Lung (tissue), 12 donors: ENCODE results near the gene GRM6. TPM values are rescaled to one million over a fixed set of nuclear protein-coding genes. Genes with fewer than 3 reads are reported as not detected.

Source experiments
- ATAC-seq: fragments of 200-7000 bp; cut with Tn5 transposase; one replicate; pipeline ENCODE4 v1.9.1; 2020; ENCODE audit warnings: moderate number of reproducible peaks; ENCODE audit not compliant: insufficient read depth, low FRiP score
- DNase-seq, 3 donors: peaks; one replicate each; pipeline ENCODE4 v3.0.0-alpha.2; 2013 to 2017
- H3K27ac ChIP-seq, 2 donors: one replicate each; pipeline ENCODE4 v1.5.1; 2013; ENCODE audit warnings: mild to moderate bottlenecking in 2 of 2, moderate library complexity in 2 of 2, control low read depth in 1 of 2, inconsistent platforms in 1 of 2, low read depth in 1 of 2, low read length in 1 of 2
- H3K27me3 ChIP-seq, 3 donors: one replicate each; pipeline ENCODE4 v1.5.1; 2013; ENCODE audit warnings: low read length in 2 of 3; ENCODE audit not compliant: control insufficient read depth in 3 of 3, insufficient read depth in 3 of 3
- H3K36me3 ChIP-seq, 4 donors: one replicate each; pipeline ENCODE4 v1.5.1; 2013; ENCODE audit warnings: low read length in 4 of 4, mild to moderate bottlenecking in 1 of 4, moderate library complexity in 1 of 4; ENCODE audit not compliant: control insufficient read depth in 4 of 4, insufficient read depth in 4 of 4
- H3K4me1 ChIP-seq, 5 donors: one replicate each; pipeline ENCODE4 v1.5.1; 2013; ENCODE audit warnings: low read length in 5 of 5, mild to moderate bottlenecking in 2 of 5, moderate library complexity in 1 of 5; ENCODE audit not compliant: control insufficient read depth in 5 of 5, insufficient read depth in 5 of 5
- H3K4me3 ChIP-seq: one replicate; pipeline ENCODE4 v1.5.1; 2013; ENCODE audit warnings: mild to moderate bottlenecking, control low read depth, moderate library complexity
- H3K9ac ChIP-seq, 2 donors: one replicate each; pipeline ENCODE4 v1.5.1; 2013; ENCODE audit warnings: low read length in 2 of 2, control low read depth in 1 of 2; ENCODE audit not compliant: insufficient read depth in 1 of 2
- H3K9me3 ChIP-seq, 4 donors: one replicate each; pipeline ENCODE4 v1.5.1; 2013; ENCODE audit warnings: low read length in 3 of 4, mild to moderate bottlenecking in 1 of 4, moderate library complexity in 1 of 4; ENCODE audit not compliant: control insufficient read depth in 4 of 4, insufficient read depth in 3 of 4
- WGBS, 2 donors: extraction: QIAGEN DNeasy Blood & Tissue Kit; methylation state at CpG; one replicate each; pipeline ENCODE4 v1.1.7; 2013; 5-methylcytosine and 5-hydroxymethylcytosine counted together
- polyA plus RNA-seq, 2 donors: library from polyadenylated mRNA; stranded (reverse); fragments of 200-250 nt; gene quantifications; one replicate each; pipeline ENCODE4 v1.2.1, GENCODE V29; 2013
- total RNA-seq, 2 donors: library from RNA; depleted of rRNA in 1 of 2; stranded (reverse); fragments of >200 nt in 1 of 2; gene quantifications; one replicate each; pipeline ENCODE4 v1.2.1, GENCODE V29; 2014 to 2021
- TF ChIP-seq, protein P1 (sequence below): IDR thresholded peaks from 2 replicates; pipeline ENCODE4 v1.5.1; 2012; ENCODE audit warnings: mild to moderate bottlenecking; ENCODE audit errors: control extremely low read depth, extremely low read depth
- donor health status: control.
- donor health status: control.
- donor health status: Bipolar disorder and iron deficiency.
- donor health status: healthy.
- donor health status: DM: yes; HTN: yes; CAD: no.

The GRM6 gene
- total and polyA plus RNA-seq, 4 donors = not detected

DNA sequence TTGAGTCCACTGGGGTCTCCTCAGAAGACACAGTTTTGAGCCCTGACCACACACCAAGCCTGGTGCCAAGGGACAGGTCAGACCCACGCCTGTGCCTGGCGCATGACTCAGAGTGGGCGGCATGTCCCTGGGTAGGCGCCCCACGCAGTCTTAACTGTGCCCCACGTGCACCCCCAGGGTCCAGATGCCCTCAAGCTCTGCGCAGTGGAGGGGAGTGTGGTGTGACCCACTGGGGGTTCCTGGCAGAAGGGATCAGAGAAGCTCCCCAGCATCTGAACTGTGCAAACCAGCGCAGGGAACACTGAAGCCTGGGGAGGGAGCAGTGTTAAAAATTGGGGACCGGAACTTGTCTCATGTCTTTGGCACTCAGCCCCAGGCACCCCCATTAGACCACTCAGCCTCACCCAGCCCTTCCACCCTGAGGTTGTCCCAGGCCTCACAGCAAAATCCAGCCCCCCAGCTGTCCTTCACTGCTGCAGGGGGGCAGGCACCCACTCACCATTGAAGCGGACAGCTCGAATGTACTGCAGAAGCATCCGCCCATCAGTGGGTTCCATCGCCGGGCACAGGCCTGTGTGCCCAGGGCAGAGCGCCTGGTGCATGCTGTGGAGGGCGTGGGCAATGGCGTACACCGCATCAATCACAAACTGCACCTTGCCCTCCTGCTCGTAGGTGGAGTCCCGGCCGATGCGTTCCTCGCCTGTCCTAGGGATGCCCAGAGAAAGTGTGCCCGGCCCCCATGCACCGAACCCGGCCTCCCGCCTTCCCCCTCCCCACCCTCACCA lies 6.5 kb downstream of the GRM6 start:
- 93 to 96% methylated on average over 27 of the region's 27 CpGs for WGBS, 2 donors
- Histone ChIP-seq H3K9ac (no peak overlapping the region), H3K27me3 (peaks cover 1 to 10% (median 7%) of the 10 kb centered on the region in 3 donors), H3K4me3 (no peak overlapping the region), H3K9me3 (peaks cover 0 to 73% (median 10%) of the 10 kb centered on the region in 4 donors), H3K27ac (no peak overlapping the region), H3K4me1 (no peaks in the 10 kb centered on the region), H3K36me3 (peaks cover 0 to 4% (median 0%) of the 10 kb centered on the region in 4 donors)
- TF ChIP-seq, protein P1, sequence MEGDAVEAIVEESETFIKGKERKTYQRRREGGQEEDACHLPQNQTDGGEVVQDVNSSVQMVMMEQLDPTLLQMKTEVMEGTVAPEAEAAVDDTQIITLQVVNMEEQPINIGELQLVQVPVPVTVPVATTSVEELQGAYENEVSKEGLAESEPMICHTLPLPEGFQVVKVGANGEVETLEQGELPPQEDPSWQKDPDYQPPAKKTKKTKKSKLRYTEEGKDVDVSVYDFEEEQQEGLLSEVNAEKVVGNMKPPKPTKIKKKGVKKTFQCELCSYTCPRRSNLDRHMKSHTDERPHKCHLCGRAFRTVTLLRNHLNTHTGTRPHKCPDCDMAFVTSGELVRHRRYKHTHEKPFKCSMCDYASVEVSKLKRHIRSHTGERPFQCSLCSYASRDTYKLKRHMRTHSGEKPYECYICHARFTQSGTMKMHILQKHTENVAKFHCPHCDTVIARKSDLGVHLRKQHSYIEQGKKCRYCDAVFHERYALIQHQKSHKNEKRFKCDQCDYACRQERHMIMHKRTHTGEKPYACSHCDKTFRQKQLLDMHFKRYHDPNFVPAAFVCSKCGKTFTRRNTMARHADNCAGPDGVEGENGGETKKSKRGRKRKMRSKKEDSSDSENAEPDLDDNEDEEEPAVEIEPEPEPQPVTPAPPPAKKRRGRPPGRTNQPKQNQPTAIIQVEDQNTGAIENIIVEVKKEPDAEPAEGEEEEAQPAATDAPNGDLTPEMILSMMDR = no peak
- no peak for ATAC-seq
- DNase-seq = no peak

DNA sequence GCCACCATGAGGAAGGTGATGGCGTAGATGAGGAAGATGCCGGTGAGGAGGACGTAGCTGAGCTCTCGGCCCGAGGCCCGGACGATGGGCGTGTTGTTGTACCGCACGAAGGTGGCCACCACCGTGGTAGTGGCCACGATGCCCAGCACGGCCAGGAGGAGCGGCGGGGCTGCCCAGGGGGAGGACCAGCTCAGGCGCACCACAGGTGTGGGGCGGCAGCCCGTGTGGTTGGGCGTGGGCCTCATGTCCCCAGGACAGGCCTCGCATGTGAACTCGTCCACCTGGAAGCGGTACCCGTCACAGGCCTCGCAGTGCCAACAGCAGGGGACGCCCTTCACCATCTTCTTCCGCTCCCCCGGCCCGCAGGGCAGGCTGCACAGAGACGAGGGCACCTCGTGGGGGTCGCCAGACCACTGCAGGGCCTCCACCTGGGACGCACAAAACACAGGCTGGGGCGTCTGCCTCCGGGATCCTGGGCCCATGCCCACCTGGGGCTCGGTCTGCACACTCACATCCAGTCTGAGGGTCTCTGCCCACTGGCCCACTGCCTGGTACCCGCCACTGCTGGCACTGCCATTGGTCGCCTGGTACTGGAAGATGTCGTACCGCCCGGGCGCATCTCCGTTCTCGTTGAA lies 8.7 kb downstream of the GRM6 start:
- Histone ChIP-seq H3K36me3 (peaks cover 0 to 4% (median 0%) of the 10 kb centered on the region in 4 donors), H3K27me3 (no peaks in the 10 kb centered on the region), H3K4me3 (no peak overlapping the region), H3K27ac (no peak overlapping the region), H3K9ac (no peak overlapping the region), H3K9me3 (peaks cover 0 to 82% (median 13%) of the 10 kb centered on the region in 4 donors), H3K4me1 (no peaks in the 10 kb centered on the region)
- DNase-seq = no peak
- 98% methylated on average over 41 to 43 of the region's 43 CpGs for WGBS, 2 donors
- no peak for ATAC-seq
- TF ChIP-seq, protein P1 = no peak

DNA sequence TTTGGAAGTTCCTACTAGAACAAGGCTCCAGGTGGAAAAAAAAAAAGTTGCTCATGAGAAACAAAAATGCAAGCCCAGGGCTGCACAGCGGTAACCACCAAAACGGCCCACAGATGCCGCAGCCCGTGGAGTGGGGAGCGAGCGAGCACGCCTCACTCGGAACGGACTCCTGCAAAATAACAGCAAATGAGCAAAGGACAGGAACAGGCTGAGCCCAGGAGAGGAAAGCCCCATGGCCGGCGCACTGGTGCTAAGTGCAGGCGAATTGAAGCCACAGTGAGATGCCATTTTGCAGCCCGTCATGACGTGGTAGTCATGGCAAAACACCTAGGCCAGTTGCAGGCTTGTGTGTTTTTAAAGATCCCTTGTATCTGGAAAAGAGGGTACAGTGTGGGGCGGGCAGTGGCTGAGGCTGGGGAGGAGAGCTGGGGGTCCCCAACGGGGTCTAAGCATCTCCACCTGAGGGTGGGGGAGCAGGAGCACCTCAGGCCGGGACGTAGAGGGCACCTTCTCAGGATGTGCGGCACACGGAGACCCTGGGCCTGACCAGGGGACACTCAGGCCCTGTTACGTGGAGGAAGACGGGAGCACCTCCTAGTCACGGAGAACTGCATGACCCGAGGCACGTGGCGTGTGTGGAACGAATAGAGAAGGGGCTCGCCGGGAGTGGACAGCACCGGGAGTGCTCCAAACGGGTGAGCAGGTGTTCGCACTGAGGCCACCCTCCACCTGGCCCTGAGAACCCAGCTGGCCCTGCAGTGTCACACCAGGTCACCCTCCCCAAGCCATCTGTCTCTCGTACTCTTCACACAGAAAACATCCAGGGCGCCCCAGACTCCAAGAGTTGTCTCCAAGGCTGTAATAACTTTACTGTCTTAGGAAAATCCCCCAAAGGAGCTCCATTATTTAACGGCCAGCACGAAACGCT lies 10.7 kb downstream of the GRM6 start:
- DNase-seq = no peak
- TF ChIP-seq, protein P1 = no peak
- H3K4me3 ChIP-seq = no peak overlapping the region
- no peak overlapping the region for H3K27ac ChIP-seq
- H3K4me1 ChIP-seq = no peaks in the 10 kb centered on the region
- no peak overlapping the region for H3K9ac ChIP-seq
- no peaks in the 10 kb centered on the region for H3K27me3 ChIP-seq
- 93 to 94% methylated on average over 37 of the region's 37 CpGs for whole genome bisulfite sequencing, 2 donors
- no peak for ATAC-seq
- peaks cover 0 to 5% (median 0%) of the 10 kb centered on the region in 4 donors for H3K36me3 ChIP-seq
- H3K9me3 ChIP-seq = peaks cover 0 to 79% (median 14%) of the 10 kb centered on the region in 4 donors
